A549 (cell line): ENCODE data around the gene PPP2R5C. TPM values are rescaled to one million over a fixed set of nuclear protein-coding genes. Genes with fewer than 3 reads are reported as not detected.

Experiments
- ATAC-seq, 2 experiments: fragments of 200-7000 bp in 1 of 2; fragments of >200 bp in 1 of 2; cut with Nextera tagmentation in 1 of 2; cut with Tn5 transposase in 1 of 2; 3 replicates each; pipeline versions ENCODE4 v1.8.0 to v1.9.1; 2018 to 2020; ENCODE audit warnings: mild to moderate bottlenecking in 1 of 2, moderate library complexity in 1 of 2
- CTCF ChIA-PET: fragments of 300-600 bp; sonication (Branson Sonifier 250); formaldehyde crosslinking; extraction: SDS; loops from one replicate; lab custom pipeline; 2021; ENCODE audit warnings: antibody characterized with exemption, inconsistent platforms; lab: Yijun Ruan, JAX
- POLR2A ChIA-PET: fragments of 350-600 bp; formaldehyde crosslinking; extraction: SDS; loops from one replicate; lab custom pipeline; 2021; ENCODE audit warnings: antibody characterized with exemption, inconsistent platforms; lab: Yijun Ruan, JAX
- DNase-seq, 2 experiments: peaks; one replicate each; pipeline versions ENCODE4 v3.0.0 to v3.0.0-alpha.2; 2011 to 2016; ENCODE audit warnings: low read depth in 1 of 2, low spot score in 1 of 2
- FAIRE-seq: peaks from 2 replicates; lab custom pipeline; 2011; peaks lifted over from hg19 to GRCh38; lab: Jason Lieb, UNC
- H3K27ac ChIP-seq, 2 experiments: fragments of >200 bp; sonication (Bioruptor Twin); formaldehyde crosslinking; 3 replicates each; pipeline ENCODE4 v1.5.1; 2016 to 2017
- H3K4me1 ChIP-seq: fragments of >200 bp; sonication (Bioruptor Twin); formaldehyde crosslinking; 3 replicates; pipeline ENCODE4 v1.6.1; 2016
- H3K4me2 ChIP-seq: fragments of >200 bp; sonication (Bioruptor Twin); formaldehyde crosslinking; 3 replicates; pipeline ENCODE4 v1.6.1; 2016
- H3K4me3 ChIP-seq: fragments of >200 bp; sonication (Bioruptor Twin); formaldehyde crosslinking; 3 replicates; pipeline ENCODE4 v1.5.1; 2016
- H3K9me3 ChIP-seq: fragments of >200 bp; sonication (Bioruptor Twin); formaldehyde crosslinking; 3 replicates; pipeline ENCODE4 v1.6.1; 2016
- CBX2 ChIP-seq: fragments of 200-600 bp; sonication (generic); IDR thresholded peaks from 2 replicates; pipeline ENCODE4 v1.6.1; 2016; ENCODE audit warnings: low read depth, mild to moderate bottlenecking, borderline replicate concordance
- CEBPB ChIP-seq, 2 experiments: fragments of >200 bp in 1 of 2; sonication (Bioruptor Twin) in 1 of 2; formaldehyde crosslinking in 1 of 2; IDR thresholded peaks; 2 replicates each; pipeline ENCODE4 v1.6.1; 2012 to 2016
- CHD4 ChIP-seq: fragments of 200-600 bp; sonication (generic); IDR thresholded peaks from 2 replicates; pipeline ENCODE4 v1.6.1; 2016; ENCODE audit warnings: antibody characterized with exemption, mild to moderate bottlenecking, borderline replicate concordance
- EHF ChIP-seq: fragments of 250-450 bp; sonication (Bioruptor Pico); IDR thresholded peaks from 2 replicates; pipeline ENCODE4 v1.5.0; 2020; ENCODE audit warnings: mild to moderate bottlenecking
- FOSB ChIP-seq: fragments of 250-450 bp; sonication (Bioruptor Pico); IDR thresholded peaks from 2 replicates; pipeline ENCODE4 v1.5.0; 2020; ENCODE audit warnings: mild to moderate bottlenecking, moderate library complexity
- FOSL2 ChIP-seq, 2 experiments: fragments of 450-650 bp in 1 of 2; fragments of >200 bp in 1 of 2; sonication (Bioruptor Twin) in 1 of 2; formaldehyde crosslinking; IDR thresholded peaks; 2 replicates each; pipeline versions ENCODE4 v1.5.0 to v1.6.1; 2016 to 2020; ENCODE audit warnings: mild to moderate bottlenecking in 1 of 2, moderate library complexity in 1 of 2
- GATA3 ChIP-seq: IDR thresholded peaks from 2 replicates; pipeline ENCODE4 v1.6.1; 2012; ENCODE audit warnings: borderline replicate concordance
- HOXA7 ChIP-seq: fragments of 250-450 bp; sonication (Bioruptor Pico); IDR thresholded peaks from 2 replicates; pipeline ENCODE4 v1.5.0; 2020; ENCODE audit warnings: mild to moderate bottlenecking, moderate library complexity
- HOXB13 ChIP-seq: fragments of 250-450 bp; sonication (Bioruptor Pico); IDR thresholded peaks from 2 replicates; pipeline ENCODE4 v1.5.0; 2020; ENCODE audit warnings: low read depth, mild to moderate bottlenecking, moderate library complexity
- HOXB5 ChIP-seq: fragments of 250-450 bp; sonication (Bioruptor Pico); IDR thresholded peaks from 2 replicates; pipeline ENCODE4 v1.5.0; 2020; ENCODE audit warnings: mild to moderate bottlenecking, moderate library complexity
- MAFK ChIP-seq: fragments of 450-650 bp; IDR thresholded peaks from 2 replicates; pipeline ENCODE4 v1.6.1; 2014; ENCODE audit not compliant: partially characterized antibody
- MYC ChIP-seq: IDR thresholded peaks from 2 replicates; pipeline ENCODE4 v1.6.1; 2012; ENCODE audit warnings: mild to moderate bottlenecking, inconsistent platforms, low read length, improper control_type of control experiment, borderline replicate concordance
- RARB ChIP-seq: fragments of 250-450 bp; sonication (Bioruptor Pico); IDR thresholded peaks from 2 replicates; pipeline ENCODE4 v1.8.0; 2021; ENCODE audit warnings: mild to moderate bottlenecking, moderate library complexity
- SMC3 ChIP-seq: fragments of >200 bp; sonication (Bioruptor Twin); formaldehyde crosslinking; IDR thresholded peaks from 3 replicates; pipeline ENCODE4 v1.6.1; 2018; ENCODE audit warnings: inconsistent platforms
- TFCP2L1 ChIP-seq: fragments of 250-450 bp; sonication (Bioruptor Pico); IDR thresholded peaks from 2 replicates; pipeline ENCODE4 v1.5.0; 2021; ENCODE audit warnings: mild to moderate bottlenecking
- ZNF302 ChIP-seq: fragments of 250-450 bp; sonication (Bioruptor Pico); IDR thresholded peaks from 2 replicates; pipeline ENCODE4 v1.9.0; 2021; ENCODE audit warnings: inconsistent platforms, mild to moderate bottlenecking, moderate library complexity
- WGBS: methylation state at CpG from one replicate; pipeline ENCODE4 v1.1.6; 2017; ENCODE audit errors: missing lambda C conversion rate; 5-methylcytosine and 5-hydroxymethylcytosine counted together
- polyA plus RNA-seq, 4 experiments: library from polyadenylated mRNA; depleted of rRNA in 3 of 4; stranded (reverse); fragments of >200 nt; fragmentation: RNase III in 1 of 4; extraction: RNeasy Plus Mini Kit Qiagen cat#74134 plus additional on column Dnase treatment in 1 of 4; gene quantifications; 2 replicates in 3 of 4; 3 replicates in 1 of 4; pipeline ENCODE4 v1.2.3, GENCODE V29; 2011 to 2017
- TF ChIP-seq, protein P1 (sequence below): fragments of >200 bp; sonication (Bioruptor Twin); formaldehyde crosslinking; IDR thresholded peaks from 3 replicates; pipeline ENCODE4 v1.5.1; 2016
- TF ChIP-seq, protein P2 (sequence below): fragments of >200 bp; sonication (Bioruptor Twin); formaldehyde crosslinking; IDR thresholded peaks from 2 replicates; pipeline ENCODE4 v1.6.1; 2016
- TF ChIP-seq, protein P3 (sequence below): fragments of 150-350 bp; IDR thresholded peaks from 2 replicates; pipeline ENCODE4 v1.6.1; 2014; ENCODE audit warnings: low read depth, mild to moderate bottlenecking, low read length
- TF ChIP-seq, protein P4 (sequence below): fragments of >200 bp; sonication (Bioruptor Twin); formaldehyde crosslinking; IDR thresholded peaks from 3 replicates; pipeline ENCODE4 v1.6.1; 2016
- TF ChIP-seq, protein P5 (sequence below): IDR thresholded peaks from 2 replicates; pipeline ENCODE4 v1.6.1; 2012

PPP2R5C gene
- polyA plus RNA-seq, 2 of the 4 experiments (the other 2 are of a cell fraction) = 74.8 to 150 TPM

DNA sequence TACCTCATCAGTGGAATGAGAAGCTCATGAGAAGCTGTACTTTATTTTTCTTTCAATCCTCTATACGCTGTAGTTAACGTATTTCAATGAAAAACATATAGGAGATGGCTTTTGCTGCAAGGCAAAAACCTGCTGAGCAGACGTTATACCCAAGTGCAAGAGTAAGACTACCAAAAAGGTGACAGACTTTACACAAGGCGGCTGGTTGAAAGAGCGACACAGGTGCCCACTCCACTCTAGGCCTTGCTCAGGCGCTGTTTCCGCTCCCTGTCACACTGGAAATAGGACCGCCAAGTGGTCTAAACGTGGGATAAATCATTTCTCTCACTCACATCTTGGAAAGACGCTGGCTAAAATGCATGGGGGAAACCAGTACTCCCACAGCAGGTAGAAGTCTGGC is 54.5 kb downstream of the PPP2R5C start:
- ChIA-PET CTCF (interaction anchor here (0.6 to 3.5 kb wide), 3 partner anchors 8 to 135 kb away, joined by 3 to 20 read pairs (median 4); no protein-coding TSS in a partner anchor), POLR2A (no interaction called here)
- TF ChIP-seq, protein P1, sequence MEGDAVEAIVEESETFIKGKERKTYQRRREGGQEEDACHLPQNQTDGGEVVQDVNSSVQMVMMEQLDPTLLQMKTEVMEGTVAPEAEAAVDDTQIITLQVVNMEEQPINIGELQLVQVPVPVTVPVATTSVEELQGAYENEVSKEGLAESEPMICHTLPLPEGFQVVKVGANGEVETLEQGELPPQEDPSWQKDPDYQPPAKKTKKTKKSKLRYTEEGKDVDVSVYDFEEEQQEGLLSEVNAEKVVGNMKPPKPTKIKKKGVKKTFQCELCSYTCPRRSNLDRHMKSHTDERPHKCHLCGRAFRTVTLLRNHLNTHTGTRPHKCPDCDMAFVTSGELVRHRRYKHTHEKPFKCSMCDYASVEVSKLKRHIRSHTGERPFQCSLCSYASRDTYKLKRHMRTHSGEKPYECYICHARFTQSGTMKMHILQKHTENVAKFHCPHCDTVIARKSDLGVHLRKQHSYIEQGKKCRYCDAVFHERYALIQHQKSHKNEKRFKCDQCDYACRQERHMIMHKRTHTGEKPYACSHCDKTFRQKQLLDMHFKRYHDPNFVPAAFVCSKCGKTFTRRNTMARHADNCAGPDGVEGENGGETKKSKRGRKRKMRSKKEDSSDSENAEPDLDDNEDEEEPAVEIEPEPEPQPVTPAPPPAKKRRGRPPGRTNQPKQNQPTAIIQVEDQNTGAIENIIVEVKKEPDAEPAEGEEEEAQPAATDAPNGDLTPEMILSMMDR = no peak
- TF ChIP-seq MAFK = peak; percentile 48
- H3K4me3 ChIP-seq = no peak overlapping the region
- no peak overlapping the region for H3K4me2 ChIP-seq
- peaks cover 34% of the 10 kb centered on the region for H3K4me1 ChIP-seq
- WGBS = 85% methylated on average over 10 of the region's 10 CpGs
- DNase-seq (no peak), ATAC-seq (no peak), FAIRE-seq (no peak)
- no peak overlapping the region for H3K27ac ChIP-seq
- H3K9me3 ChIP-seq = no peaks in the 10 kb centered on the region

DNA sequence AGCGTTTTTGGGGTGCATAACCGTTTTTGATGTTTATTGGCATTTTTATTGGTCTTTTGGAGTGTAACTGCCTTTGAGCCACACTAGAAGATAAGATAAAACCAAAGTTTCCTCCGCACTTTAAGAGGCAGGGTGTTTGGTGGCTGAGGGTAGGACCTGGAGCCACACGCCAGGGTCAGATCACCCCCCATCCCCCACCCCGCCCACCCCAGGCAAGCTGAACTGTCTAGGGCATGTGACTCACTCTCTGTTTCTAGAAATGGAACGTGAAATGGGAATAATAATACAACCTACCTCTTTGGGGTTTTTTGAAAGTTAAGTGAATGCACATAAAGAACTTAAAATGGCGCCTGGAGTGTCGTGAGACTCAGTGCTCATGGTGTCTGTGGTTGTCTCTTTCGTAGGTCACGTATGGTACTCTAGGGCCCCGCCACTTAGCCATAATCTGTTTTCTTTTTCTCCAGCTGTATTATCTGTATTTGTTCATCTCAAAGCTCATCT is 56.0 kb downstream of the PPP2R5C start:
- Histone ChIP-seq H3K4me1 (peaks cover 18% of the 10 kb centered on the region), H3K27ac (no peak overlapping the region), H3K9me3 (no peaks in the 10 kb centered on the region), H3K4me2 (no peak overlapping the region), H3K4me3 (no peak overlapping the region)
- CTCF ChIA-PET = interaction anchor here (1.2 to 3.5 kb wide), 2 partner anchors 47 to 49 kb away, joined by 3 to 20 read pairs; no protein-coding TSS in a partner anchor
- no peak for DNase-seq
- POLR2A ChIA-PET = no interaction called here
- no peak for ATAC-seq
- WGBS = 92% methylated on average over 11 of the region's 11 CpGs
- FAIRE-seq = no peak
- TF ChIP-seq CHD4 = no peak
- TF ChIP-seq SMC3 = no peak
- no peak for TF ChIP-seq FOSB (CRISPR knock-in tag)
- TF ChIP-seq, protein P2, sequence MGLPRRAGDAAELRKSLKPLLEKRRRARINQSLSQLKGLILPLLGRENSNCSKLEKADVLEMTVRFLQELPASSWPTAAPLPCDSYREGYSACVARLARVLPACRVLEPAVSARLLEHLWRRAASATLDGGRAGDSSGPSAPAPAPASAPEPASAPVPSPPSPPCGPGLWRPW = no peak
- no peak for TF ChIP-seq FOSL2 (IDR thresholded peaks at IDR 0.05)
- TF ChIP-seq FOSL2 (CRISPR knock-in tag; IDR thresholded peaks at IDR 0.05) = no peak
- no peak for TF ChIP-seq CBX2

DNA sequence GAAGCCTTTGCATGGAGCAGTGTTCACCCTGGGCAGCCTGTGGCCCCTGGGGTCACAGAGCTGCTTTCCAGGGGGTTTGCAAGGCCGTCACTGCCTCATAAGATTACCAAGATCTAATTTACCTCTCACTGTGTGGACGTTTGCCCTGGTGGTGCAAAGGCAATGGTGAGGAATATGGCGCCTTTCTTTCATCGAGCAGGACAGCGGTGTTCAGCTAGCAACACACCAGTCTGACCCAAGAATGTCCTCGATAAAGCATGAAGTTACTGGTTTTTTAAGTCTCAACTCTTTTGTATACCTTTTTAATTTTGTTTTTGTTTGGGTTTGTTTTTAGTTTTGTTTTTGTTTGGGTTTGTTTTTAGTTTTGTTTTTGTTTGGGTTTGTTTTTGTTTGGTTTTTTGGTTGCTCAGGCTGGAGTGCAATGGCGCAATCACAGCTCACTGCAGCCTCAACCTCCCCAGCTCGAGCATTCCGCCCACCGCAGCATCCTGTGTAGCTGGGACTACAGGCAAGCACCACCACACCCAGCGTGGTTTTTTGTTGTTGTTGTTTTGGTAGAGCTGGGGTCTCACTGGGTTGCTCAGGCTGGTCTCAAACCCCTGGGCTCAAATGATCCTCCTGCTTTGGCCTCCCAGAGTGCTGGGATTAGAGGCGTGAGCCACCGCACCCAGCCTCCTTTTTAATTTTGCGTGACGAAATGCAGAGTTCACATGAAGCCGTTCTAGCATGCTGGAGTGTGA is 57.9 kb downstream of the PPP2R5C start:
- TF ChIP-seq MYC (no peak), GATA3 (no peak), RARB (no peak), MAFK (no peak), CEBPB (IDR thresholded peaks at IDR 0.05) (no peak), HOXB13 (CRISPR knock-in tag) (no peak), FOSB (CRISPR knock-in tag) (no peak), TFCP2L1 (CRISPR knock-in tag) (no peak), ZNF302 (CRISPR knock-in tag) (no peak), HOXB5 (CRISPR knock-in tag) (no peak), EHF (CRISPR knock-in tag) (no peak), HOXA7 (CRISPR knock-in tag) (no peak)
- TF ChIP-seq, protein P3, sequence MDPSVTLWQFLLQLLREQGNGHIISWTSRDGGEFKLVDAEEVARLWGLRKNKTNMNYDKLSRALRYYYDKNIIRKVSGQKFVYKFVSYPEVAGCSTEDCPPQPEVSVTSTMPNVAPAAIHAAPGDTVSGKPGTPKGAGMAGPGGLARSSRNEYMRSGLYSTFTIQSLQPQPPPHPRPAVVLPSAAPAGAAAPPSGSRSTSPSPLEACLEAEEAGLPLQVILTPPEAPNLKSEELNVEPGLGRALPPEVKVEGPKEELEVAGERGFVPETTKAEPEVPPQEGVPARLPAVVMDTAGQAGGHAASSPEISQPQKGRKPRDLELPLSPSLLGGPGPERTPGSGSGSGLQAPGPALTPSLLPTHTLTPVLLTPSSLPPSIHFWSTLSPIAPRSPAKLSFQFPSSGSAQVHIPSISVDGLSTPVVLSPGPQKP = no peak
- TF ChIP-seq, protein P1 = no peak
- TF ChIP-seq, protein P4, sequence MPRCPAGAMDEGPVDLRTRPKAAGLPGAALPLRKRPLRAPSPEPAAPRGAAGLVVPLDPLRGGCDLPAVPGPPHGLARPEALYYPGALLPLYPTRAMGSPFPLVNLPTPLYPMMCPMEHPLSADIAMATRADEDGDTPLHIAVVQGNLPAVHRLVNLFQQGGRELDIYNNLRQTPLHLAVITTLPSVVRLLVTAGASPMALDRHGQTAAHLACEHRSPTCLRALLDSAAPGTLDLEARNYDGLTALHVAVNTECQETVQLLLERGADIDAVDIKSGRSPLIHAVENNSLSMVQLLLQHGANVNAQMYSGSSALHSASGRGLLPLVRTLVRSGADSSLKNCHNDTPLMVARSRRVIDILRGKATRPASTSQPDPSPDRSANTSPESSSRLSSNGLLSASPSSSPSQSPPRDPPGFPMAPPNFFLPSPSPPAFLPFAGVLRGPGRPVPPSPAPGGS = no peak
- TF ChIP-seq, protein P5, sequence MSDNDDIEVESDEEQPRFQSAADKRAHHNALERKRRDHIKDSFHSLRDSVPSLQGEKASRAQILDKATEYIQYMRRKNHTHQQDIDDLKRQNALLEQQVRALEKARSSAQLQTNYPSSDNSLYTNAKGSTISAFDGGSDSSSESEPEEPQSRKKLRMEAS = no peak
- Histone ChIP-seq H3K9me3 (no peaks in the 10 kb centered on the region), H3K4me2 (no peak overlapping the region), H3K4me1 (no peaks in the 10 kb centered on the region), H3K4me3 (no peak overlapping the region), H3K27ac (no peak overlapping the region)
- ChIA-PET POLR2A (interaction anchor here (0.9 kb wide), 1 partner anchor 10 kb away, joined by 3 read pairs; no protein-coding TSS in a partner anchor), CTCF (no interaction called here)
- FAIRE-seq (no peak), DNase-seq (no peak), ATAC-seq (no peak)
- 93% methylated on average over 16 of the region's 16 CpGs for WGBS
